Chondrocyte (in vitro differentiated cells): Measurements from ENCODE around the gene TMED1. TPM values are rescaled to one million over a fixed set of nuclear protein-coding genes. Genes with fewer than 3 reads are reported as not detected.
"Not testable (repeated sequence)": the region's sequence is repeated elsewhere in the genome, so short reads cannot be mapped to it uniquely, and the experiment has no call there.

ENCODE experiments used
- DNase-seq: peaks from one replicate; pipeline ENCODE4 v3.0.0; 2021; ENCODE audit warnings: mixed read lengths, low spot score
- H3K27ac Mint-ChIP-seq: one replicate; pipeline ENCODE4 v1.8.0; 2021; ENCODE audit warnings: mild to moderate bottlenecking, moderate library complexity, mixed read lengths; ENCODE audit not compliant: unreplicated experiment
- H3K27me3 Mint-ChIP-seq: 2 replicates; pipeline ENCODE4 v1.8.0; 2021; ENCODE audit warnings: low read depth, mixed read lengths
- H3K36me3 Mint-ChIP-seq: 2 replicates; pipeline ENCODE4 v1.8.0; 2021; ENCODE audit warnings: low read depth, mixed read lengths
- H3K4me1 Mint-ChIP-seq: 2 replicates; pipeline ENCODE4 v1.8.0; 2021; ENCODE audit warnings: low read depth, mild to moderate bottlenecking, mixed read lengths
- H3K4me3 Mint-ChIP-seq: one replicate; pipeline ENCODE4 v1.8.0; 2021; ENCODE audit warnings: mild to moderate bottlenecking, moderate library complexity, mixed read lengths; ENCODE audit not compliant: unreplicated experiment
- H3K9me3 Mint-ChIP-seq: 2 replicates; pipeline ENCODE4 v1.8.0; 2021; ENCODE audit warnings: low read depth, mixed read lengths
- total RNA-seq: library from RNA; stranded (reverse); gene quantifications from 3 replicates; pipeline ENCODE4 v1.2.1, GENCODE V29; 2021
- TF ChIP-seq, protein P1 (sequence below): fragments of 200-600 bp; sonication (generic); IDR thresholded peaks from 2 replicates; pipeline ENCODE4 v1.5.0; 2021; ENCODE audit warnings: antibody characterized with exemption, mild to moderate bottlenecking, moderate library complexity

TMED1 gene
- total RNA-seq, 1 donor from 2014 or later: 29.1 TPM

DNA sequence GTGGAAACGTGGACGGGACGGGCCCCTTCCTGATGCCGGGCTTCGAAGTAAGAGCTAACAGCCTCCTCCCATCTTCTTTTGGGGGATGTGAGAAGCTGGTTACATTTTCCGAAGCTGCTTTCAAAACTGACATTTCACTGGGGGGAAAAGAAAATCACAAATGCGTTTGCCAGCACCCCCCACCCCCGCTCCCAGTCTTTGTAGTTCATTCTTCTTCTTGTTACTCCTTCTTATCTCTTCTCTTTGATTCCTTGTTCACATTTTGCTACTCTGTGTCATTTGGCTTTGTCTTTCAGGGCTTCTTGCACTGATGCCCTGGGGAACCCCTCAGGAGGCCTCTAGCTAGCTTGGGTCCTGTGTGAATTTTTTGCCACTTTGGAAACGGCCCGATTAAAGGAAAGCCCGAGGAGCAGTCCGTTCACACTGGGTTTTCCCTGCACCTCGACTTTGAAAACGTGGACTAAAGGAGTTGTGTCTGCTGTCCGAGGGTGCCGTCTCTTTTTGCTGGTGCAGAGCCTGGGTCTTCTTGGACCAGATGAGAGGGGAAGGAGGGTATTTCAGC, 36.6 kb upstream of the TMED1 start:
- Mint-ChIP-seq H3K36me3 (no peaks in the 10 kb centered on the region), H3K27ac (peak overlapping the region; percentile 94), H3K9me3 (no peaks in the 10 kb centered on the region), H3K27me3 (no peaks in the 10 kb centered on the region), H3K4me1 (peaks cover 28% of the 10 kb centered on the region), H3K4me3 (peak overlapping the region; percentile 86)
- TF ChIP-seq, protein P1, sequence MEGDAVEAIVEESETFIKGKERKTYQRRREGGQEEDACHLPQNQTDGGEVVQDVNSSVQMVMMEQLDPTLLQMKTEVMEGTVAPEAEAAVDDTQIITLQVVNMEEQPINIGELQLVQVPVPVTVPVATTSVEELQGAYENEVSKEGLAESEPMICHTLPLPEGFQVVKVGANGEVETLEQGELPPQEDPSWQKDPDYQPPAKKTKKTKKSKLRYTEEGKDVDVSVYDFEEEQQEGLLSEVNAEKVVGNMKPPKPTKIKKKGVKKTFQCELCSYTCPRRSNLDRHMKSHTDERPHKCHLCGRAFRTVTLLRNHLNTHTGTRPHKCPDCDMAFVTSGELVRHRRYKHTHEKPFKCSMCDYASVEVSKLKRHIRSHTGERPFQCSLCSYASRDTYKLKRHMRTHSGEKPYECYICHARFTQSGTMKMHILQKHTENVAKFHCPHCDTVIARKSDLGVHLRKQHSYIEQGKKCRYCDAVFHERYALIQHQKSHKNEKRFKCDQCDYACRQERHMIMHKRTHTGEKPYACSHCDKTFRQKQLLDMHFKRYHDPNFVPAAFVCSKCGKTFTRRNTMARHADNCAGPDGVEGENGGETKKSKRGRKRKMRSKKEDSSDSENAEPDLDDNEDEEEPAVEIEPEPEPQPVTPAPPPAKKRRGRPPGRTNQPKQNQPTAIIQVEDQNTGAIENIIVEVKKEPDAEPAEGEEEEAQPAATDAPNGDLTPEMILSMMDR: no peak
- DNase-seq: no peak

DNA sequence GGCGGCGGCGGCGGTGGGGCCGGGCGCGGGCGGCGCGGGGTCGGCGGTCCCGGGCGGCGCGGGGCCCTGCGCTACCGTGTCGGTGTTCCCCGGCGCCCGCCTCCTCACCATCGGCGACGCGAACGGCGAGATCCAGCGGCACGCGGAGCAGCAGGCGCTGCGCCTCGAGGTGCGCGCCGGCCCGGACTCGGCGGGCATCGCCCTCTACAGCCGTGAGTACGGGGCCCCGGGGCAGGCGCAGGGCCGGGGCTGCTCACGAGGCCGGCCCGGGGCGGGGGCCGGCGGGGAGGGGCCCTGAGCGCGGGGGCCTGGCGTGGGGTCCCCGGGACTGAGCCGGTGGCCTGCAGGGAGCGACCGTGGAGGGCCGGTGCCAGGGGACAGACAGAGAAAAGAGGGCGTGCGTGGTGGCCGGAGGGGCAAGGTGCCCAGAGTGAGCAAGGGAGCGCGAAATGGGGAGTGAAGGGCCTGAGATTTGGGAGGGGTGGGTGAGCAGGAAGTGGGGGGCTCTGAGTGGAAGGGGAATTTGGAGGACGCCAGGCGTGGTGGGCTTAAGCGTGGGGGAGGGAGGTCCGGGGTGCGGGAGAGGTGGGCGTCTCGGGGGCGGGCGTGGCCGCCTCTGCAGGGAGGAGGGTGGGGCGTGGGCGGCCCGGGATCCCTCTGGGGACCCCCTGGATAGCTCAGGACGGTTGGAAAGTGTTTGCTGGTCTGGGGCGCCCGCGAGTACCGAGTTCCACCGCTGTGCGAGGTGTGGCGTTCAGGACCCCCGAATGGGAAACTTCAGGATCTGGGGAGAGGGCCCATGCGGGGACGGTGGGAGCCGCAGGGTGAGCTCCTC, 35.9 kb upstream of the TMED1 start:
- no peaks in the 10 kb centered on the region for H3K27me3 Mint-ChIP-seq
- H3K4me3 Mint-ChIP-seq: peak overlapping the region; percentile 86
- no peaks in the 10 kb centered on the region for H3K9me3 Mint-ChIP-seq
- H3K4me1 Mint-ChIP-seq: peaks cover 25% of the 10 kb centered on the region
- no peaks in the 10 kb centered on the region for H3K36me3 Mint-ChIP-seq
- peak overlapping the region; percentile 94 for H3K27ac Mint-ChIP-seq
- no peak for DNase-seq
- TF ChIP-seq, protein P1: peak; percentile 45

DNA sequence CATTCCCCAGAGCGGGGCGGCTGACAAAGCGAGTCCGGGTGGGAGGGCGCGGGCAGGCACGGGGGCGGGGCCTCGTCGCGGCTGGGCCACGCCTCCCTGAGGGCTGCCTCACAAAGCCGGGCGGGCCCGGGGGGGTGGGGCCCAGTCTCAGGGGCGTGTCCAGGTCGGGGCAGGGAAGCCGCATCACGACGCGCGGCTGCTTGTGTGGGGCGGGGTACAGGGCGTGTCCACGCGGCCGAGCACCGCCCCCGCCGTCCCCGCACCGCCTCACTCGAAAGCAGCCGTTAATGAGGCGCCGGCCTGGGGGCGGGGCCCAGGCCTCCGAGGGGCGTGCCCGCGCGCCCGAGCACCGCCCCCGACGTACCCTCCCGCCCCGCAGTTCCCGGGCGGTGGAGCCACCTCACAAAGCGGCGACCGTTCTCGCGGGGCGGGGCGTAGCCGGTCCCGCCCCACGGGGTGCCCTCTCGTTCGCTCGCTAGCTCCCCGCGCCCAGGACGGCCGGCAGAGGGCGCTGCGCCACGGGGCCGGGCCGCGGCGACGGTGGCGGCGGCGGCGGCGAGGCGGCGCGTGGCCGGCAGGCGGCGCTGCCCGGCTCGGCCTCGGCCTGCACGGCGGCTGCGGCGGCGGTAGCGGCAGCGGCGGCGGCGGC, 35.1 kb upstream of the TMED1 start, which contains the start of gene CARM1:
CARM1 (plus strand) TSS at position 599 of the 649 bp plus-strand sequence. CDS start 150 bp downstream, outside the sequence.
- H3K4me3 Mint-ChIP-seq: peak within 1 kb of the TSS; percentile 86

DNA sequence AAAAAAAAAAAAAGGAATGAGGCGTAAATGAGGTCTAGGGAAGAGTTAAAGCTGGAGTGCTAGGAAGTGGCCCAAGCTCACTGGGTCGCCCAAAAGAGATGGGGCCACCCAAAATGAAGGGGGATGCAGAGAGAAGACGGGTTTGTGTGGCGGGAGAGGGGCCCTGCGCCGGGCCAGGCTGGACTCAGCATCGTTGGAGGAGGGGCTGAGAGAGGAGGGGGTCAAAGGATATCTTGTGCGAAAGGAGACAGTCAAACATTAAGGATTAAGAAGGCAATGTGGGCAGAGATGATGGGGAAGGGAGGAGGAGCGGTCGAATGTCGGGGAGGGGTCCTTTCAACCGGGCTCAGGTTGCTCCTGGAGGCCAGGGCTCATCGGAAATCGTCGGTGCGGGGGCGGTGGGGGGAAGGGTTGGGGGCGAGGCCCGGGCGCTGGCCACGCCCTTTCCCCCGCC, 34.5 kb upstream of the TMED1 start:
- H3K4me3 Mint-ChIP-seq: peak overlapping the region; percentile 79
- no peak for DNase-seq
- H3K27ac Mint-ChIP-seq: peak overlapping the region; percentile 90
- H3K27me3 Mint-ChIP-seq: no peaks in the 10 kb centered on the region
- H3K9me3 Mint-ChIP-seq: no peaks in the 10 kb centered on the region
- no peaks in the 10 kb centered on the region for H3K36me3 Mint-ChIP-seq
- H3K4me1 Mint-ChIP-seq: peaks cover 23% of the 10 kb centered on the region
- TF ChIP-seq, protein P1: no peak

More for the DNA sequence above, 35.1 kb upstream of the TMED1 start, which contains the start of gene CARM1:
- Mint-ChIP-seq H3K27me3 (no peaks in the 10 kb centered on the region), H3K36me3 (no peaks in the 10 kb centered on the region), H3K27ac (peak within 1 kb of the TSS; percentile 94), H3K4me1 (peaks cover 23% of the 10 kb centered on the region), H3K9me3 (no peaks in the 10 kb centered on the region)
- peak; percentile 99 for DNase-seq
- TF ChIP-seq, protein P1: peak; percentile 77

DNA sequence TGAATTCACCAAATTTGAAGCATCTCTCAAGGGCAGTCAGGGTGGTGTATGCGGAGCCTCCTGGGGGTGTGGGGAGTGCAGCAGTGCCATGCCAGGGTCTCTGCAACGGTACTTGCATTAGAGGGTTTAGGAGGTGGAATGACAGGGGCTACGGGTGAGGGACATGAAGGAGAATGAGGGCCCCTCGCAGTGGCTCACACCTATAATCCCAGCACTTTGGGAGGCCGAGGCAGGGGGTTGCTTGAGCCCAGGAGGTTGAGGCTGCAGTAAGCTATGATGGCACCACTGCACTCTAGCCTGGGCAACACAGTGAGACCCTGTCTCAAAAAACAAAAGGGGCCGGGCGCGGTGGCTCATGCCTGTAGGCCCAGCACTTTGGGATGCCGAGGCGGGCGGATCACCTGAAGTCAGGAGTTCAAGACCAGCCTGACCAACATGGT, 33.9 kb upstream of the TMED1 start:
- not testable (repeated sequence) for H3K36me3 Mint-ChIP-seq, H3K9me3 Mint-ChIP-seq, DNase-seq, H3K27ac Mint-ChIP-seq, H3K4me3 Mint-ChIP-seq, H3K27me3 Mint-ChIP-seq
- H3K4me1 Mint-ChIP-seq: peaks cover 22% of the 10 kb centered on the region
